ENCODE results near the gene SIM2.
A peak's percentile ranks its signal among the peaks of the same experiment; 100 is the strongest.

Gene SIM2

DNA sequence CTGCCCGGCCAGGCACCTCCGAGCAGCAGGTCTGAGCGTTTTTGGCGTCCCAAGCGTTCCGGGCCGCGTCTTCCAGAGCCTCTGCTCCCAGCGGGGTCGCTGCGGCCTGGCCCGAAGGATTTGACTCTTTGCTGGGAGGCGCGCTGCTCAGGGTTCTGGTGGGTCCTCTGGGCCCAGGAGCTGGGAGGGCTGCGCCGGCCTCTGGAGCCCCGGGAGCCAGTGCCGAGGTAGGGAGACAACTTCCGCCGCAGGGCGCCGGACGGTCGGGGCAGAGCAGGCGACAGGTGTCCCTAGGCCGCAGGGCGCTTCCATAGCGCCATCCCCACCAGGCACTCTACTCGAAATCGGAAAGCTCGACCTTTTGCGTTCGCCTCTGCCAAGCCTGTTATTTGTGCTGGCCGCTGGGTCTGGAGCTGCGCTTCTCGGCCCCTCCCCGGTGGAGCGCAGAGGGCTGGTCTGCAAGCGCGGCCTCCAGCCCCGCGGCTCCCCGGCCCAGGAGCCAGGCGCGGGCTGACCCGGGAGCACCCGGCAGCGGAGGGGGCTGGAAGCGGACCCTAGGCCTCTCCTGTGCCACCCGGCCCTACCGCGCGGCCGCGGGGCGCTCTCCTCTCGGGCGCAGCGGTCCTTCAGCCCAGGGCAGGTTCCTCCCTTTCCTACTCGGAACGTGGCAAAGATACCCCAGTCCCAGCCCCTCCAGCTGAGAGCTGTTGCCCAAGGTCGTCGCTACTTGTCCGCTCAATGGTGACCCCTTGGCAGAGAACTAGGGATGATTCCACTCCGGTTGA is 2.2 kb downstream of the SIM2 start:
- DNase-seq = no peak

GRCh38 chr21:36701756-36702621 is 3.1 kb downstream of the SIM2 start:
- DNase-seq = peak; percentile 77

DNA sequence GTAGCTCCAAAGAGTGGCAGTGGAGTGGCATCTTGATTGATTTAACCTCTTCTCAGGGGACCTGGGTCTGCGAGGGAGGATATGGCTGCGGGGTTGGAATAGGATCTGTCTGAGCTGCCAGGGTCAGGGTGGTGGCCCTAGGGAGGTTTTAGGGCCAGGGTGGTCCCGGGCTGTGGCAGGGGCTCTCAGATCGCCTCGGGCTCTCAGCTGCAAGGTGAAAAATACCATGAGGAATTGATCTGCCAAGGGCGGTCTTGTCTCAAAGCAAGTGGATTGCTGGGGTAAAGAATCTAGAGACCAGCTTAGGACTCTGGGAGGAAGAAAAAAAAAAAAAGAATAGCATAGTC is 3.7 kb downstream of the SIM2 start:
- DNase-seq = no peak

DNA sequence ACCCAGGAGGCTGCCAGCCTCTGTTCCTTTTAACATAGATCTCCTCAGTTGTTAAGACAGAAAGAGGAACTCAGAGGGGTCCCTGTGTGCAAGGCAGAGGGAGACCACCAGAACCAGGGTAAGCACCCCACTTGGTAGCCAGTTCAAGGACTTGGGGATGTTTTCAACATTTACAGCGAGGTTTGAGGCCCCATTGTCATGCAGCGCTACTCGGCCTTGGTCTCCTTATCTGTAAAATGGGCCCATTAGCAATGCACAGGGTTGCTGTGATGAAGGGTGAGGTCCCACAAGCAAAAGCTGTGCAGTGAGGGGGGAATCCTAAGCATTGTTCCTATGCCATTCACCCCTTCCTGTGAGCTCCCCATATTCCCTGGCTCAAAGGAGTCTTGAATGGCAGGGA is 4.2 kb downstream of the SIM2 start:
- DNase-seq = no peak

- no peak for DNase-seq
Observed at GRCh38 chr21:36703626-36704280, 4.8 kb downstream of the SIM2 start.

- DNase-seq = no peak
Observed at GRCh38 chr21:36704281-36704957, 5.5 kb downstream of the SIM2 start.

DNA sequence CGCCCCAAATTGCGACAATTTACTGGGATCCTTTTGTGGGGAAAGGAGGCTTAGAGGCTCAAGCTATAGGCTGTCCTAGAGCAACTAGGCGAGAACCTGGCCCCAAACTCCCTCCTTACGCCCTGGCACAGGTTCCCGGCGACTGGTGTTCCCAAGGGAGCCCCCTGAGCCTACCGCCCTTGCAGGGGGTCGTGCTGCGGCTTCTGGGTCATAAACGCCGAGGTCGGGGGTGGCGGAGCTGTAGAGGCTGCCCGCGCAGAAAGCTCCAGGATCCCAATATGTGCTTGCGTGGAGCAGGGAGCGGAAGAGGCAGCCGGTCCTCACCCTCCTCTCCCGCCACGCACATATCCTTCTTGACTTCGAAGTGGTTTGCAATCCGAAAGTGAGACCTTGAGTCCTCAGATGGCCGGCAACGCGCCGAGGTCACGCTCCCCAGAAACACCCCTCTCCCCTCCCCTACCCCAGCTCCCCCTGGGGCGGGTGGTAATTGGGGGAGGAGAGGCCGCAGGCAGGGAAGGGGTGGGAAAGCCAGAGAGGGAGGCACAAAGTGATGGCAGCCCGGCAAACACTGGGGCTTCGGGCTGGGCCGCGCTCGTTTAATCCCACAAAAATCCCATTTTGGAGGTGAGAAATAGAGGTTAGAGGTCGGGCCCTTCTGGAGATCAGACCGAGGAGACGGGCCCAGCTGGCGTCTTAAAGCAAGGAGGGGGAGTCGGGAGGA is 6.2 kb downstream of the SIM2 start:
- DNase-seq = no peak

GRCh38 chr21:36705679-36706481 is 7.0 kb downstream of the SIM2 start:
- DNase-seq = no peak

DNA sequence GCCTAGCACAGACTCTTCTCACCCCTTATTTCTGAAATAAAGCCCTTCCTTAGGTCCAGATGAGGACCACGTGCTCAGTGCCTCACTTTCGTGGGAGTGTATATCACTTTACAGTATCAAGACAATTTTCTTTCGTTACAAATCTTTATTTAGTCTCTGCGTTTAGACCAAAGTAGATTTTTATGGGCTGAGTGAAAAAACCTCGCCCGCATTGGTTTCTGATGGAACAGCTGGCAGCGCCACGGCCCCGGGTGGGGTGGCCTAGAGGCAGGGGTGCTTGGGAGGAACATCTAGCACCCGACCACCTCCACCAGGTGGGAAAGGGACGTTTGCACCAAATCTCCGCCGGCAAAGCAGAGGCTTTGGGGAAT is 7.6 kb downstream of the SIM2 start:
- no peak for DNase-seq

DNA sequence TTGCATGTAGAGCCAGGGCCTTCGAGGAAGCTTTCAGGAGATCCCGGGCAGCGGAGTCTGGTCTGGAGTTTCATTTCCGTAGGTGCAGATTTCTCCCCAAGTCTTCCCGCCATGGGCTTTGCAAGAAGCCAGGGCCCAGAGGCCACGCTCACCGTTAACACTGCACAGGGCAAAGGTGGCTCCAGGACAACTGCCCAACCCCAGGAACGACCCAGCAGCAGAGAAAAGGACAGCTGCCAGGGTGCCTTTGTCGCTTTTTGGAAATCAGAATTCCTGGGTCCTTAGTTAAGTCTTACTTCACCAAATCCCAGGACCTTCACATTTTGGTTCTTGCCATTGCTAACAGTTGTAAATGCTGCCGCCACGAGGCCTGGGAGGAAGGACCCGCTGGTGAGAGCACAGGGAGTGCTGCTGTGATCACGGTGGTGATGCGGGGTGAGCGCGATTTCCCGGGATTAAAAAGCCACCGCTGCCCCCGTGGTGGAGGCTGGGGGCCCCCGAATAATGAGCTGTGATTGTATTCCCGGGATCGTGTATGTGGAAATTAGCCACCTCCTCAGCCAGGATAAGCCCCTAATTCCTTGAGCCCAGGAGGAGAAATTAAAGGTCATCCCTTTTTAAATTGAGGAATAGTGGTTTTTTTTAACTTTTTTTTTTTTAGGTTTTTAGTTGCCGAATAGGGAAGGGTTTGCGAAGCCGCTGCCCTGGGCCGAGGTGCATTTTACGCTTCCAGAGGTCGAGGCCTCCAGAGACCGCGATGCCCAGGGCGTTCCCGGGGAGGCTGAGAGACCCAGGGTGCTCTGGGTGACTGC is 8.2 kb downstream of the SIM2 start:
- DNase-seq = no peak

DNA sequence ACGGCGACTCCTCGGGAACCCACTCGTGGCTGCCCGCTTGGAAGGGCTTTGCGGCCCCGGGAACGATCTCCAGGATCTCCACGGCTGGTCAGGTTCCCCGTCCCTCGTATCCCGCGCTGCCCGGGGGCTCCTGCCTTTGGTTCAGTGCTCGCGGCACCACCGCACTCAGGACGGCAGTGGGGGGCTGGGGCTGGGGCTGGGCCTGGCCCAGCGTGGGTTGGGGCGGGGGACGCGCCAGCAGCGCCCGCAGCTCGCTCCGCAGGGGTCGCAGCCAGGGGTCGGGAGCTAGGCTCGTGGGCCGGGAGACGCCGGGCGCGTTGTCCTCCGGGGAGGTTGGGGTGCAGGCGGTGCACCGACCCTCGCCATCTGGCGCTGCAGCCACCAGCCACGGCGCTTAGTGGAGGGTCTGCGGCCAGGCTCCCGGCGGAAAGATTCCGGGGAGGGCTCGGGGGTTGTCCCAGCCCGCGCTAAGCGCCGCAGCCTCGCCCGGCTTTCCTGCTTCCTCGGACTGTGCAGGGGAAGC is 8.9 kb downstream of the SIM2 start:
- no peak for DNase-seq

DNA sequence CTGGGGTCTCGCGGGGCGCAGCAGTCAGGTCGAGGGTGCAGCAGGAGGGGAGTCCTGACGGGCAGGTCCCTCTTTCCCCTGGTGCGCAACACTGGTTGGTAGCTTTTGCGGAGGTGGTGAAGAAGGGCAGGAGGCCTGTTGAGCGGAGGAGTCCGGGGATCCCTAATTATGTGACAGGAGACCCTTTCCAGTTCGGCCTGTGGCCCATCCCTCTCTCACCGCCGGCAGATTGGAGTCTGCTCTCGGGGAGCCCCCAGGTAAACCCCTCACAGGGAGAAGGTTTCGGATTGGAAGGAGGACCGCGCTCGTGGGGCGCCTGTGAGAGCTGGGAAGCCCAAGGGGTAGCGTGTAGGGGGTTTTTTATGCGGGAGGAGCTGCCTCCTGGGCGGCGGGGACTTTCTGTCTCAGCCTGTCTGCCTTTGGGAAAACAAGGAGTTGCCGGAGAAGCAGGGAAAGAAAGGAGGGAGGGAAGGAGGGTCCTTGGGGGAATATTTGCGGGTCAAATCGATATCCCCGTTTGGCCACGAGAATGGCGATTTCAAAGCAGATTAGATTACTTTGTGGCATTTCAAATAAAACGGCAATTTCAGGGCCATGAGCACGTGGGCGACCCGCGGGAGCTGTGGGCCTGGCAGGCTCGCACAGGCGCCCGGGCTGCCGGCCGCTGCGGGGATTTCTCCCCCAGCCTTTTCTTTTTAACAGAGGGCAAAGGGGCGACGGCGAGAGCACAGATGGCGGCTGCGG is 9.5 kb downstream of the SIM2 start:
- DNase-seq = no peak

DNA sequence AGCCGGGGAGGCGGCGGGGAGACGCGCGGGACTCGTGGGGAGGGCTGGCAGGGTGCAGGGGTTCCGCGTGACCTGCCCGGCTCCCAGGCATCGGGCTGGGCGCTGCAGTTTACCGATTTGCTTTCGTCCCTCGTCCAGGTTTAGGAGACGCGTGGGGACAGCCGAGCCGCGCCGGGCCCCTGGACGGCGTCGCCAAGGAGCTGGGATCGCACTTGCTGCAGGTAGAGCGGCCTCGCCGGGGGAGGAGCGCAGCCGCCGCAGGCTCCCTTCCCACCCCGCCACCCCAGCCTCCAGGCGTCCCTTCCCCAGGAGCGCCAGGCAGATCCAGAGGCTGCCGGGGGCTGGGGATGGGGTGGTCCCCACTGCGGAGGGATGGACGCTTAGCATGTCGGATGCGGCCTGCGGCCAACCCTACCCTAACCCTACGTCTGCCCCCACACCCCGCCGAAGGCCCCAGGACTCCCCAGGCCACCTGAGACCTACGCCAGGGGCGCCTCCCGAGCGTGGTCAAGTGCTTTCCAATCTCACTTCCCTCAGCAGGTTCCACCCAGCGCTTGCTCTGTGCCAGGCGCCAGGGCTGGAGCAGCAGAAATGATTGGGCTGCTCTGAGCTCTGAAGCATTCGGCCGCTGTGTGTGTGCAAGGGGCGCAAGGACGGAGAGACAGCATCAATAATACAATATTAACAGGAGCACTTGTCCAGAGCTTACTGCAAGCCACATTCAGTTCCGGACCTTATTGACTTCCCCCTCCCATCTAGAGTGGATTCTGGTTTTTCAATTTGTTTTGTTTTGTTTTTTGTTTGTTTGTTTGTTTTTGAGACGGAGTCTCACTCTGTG is 10.3 kb downstream of the SIM2 start:
- DNase-seq = no peak

DNA sequence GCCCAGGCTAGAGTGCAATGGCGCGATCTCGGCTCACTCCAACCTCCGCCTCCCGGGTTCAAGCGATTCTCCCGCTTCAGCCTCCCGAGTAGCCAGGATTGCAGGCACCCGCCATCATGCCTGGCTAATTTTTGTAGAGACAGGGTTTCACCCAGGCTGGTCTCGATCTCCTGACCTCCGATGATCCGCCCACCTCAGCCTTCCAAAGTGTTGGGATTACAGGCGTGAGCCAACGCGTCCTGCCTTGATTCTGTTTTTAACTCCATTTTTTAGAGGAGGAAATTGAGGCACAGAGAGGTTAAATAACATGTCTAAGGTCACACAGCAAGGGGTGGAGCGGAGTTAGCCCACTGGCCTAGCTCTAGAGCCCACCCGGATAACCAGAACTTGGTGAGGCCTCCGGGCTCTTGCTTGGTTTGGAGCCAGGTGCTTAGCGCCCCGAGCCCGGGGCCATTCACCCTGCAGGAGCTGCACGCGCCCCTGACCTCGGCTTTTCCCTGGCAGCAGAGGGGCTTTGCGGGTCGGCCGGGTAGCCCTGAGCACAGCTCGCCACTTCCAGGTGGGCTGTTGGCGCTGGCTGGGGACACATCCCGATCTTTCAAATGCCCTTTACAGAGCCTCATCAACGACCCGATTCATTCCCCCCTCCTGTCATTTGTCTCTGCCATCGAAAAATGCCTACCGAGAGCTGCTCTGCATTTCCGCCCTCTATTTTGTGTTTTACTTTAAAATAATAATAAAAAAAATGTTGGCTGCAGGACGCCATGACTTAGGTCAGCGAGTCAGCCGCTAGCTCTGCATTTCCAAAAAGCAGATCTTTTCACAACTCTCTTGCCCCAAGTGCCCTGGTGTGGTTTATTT is 11.2 kb downstream of the SIM2 start:
- DNase-seq = no peak

DNA sequence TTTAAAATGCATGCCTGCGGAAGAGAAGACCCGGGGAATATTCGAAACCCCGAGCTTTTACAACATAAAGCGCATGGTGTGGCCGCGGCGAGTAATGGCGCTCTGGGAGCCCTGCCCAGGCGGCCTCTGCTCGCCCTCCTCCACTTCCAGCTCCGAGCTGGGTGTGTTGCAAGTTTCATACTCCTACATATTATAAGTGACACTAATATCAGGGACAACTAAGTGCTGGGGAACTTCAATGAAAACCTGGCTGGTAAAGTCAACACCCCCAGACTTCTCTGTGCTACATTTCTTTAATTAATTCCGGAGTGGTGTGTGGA is 11.8 kb downstream of the SIM2 start:
- no peak for DNase-seq

- DNase-seq = no peak
Observed at GRCh38 chr21:36713746-36714145, 14.8 kb downstream of the SIM2 start.

DNA sequence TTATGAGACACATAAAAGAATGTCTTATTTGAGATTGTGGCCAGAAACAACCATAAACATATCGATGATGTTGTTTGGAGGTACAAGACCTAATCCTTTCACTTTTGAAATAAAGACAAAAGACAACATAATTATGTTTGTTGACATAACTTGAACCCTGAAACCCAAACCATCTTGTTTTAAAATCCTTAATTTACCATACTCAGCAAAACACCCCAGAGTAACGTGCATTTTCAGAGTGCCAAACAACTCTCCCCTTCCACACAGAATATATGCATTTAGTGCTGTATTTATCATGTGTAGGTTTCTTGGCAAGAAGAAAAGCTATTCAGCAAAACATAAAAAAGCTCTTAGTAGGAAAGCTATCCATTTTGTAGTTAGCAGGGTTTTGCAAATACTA is 17.5 kb downstream of the SIM2 start:
- DNase-seq = no peak

DNA sequence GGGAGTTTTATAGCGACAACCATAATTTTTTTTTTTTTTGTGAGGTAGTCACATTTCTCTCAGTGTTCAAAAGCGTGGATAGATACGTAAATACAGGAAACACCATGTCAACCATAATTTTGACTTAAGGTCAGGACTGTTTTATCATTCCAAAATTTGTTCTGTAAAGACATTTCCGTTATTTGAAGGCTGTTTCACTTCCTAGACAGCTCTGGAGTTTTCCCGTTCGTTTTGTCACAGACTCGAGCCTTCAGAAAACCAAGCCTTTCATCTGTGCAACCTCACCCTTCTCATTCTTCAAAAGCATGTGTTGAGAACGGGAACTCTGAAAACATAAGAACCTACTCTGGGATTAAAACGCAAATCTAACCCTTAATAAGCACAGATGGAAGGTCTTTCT is 17.9 kb downstream of the SIM2 start:
- no peak for DNase-seq

Measured in EL (cell line).